H1 (cell line): ENCODE measurements around the gene PID1. TPM values are rescaled to one million over a fixed set of nuclear protein-coding genes. Genes with fewer than 3 reads are reported as not detected.

Experiments
- CTCF ChIA-PET: fragments of 300-600 bp; sonication (Branson Sonifier 250); formaldehyde crosslinking; loops from one replicate; lab custom pipeline; 2021; ENCODE audit not compliant: partially characterized antibody; lab: Charles Lee
- POLR2A ChIA-PET: fragments of 300-600 bp; sonication (Branson Sonifier 250); formaldehyde crosslinking; loops from one replicate; lab custom pipeline; 2021; ENCODE audit warnings: inconsistent platforms; ENCODE audit not compliant: partially characterized antibody; lab: Charles Lee
- DNase-seq, 2 experiments: peaks; one replicate each; pipeline versions ENCODE4 v3.0.0 to v3.0.0-alpha.2; 2010 to 2022; ENCODE audit warnings: low spot score in 2 of 2, low read depth in 1 of 2, mixed read lengths in 1 of 2
- FAIRE-seq: peaks from 2 replicates; lab custom pipeline; 2011; peaks lifted over from hg19 to GRCh38; lab: Jason Lieb, UNC
- H2AFZ ChIP-seq: 2 replicates; pipeline ENCODE4 v1.8.1; 2012; ENCODE audit warnings: low read length, inconsistent platforms
- H2AK5ac ChIP-seq: 2 replicates; pipeline ENCODE4 v1.6.1; 2013; ENCODE audit warnings: low read depth, low read length
- H2BK120ac ChIP-seq: replicated peaks from 2 replicates; pipeline ENCODE3; 2013; ENCODE audit warnings: low read depth, low read length, inconsistent platforms
- H2BK12ac ChIP-seq: 2 replicates; pipeline ENCODE4 v1.6.1; 2013; ENCODE audit warnings: low read depth, low read length
- H2BK15ac ChIP-seq: 2 replicates; pipeline ENCODE4 v1.6.1; 2013; ENCODE audit warnings: low read length
- H2BK20ac ChIP-seq: 2 replicates; pipeline ENCODE4 v1.6.1; 2013; ENCODE audit warnings: low read length
- H2BK5ac ChIP-seq: 2 replicates; pipeline ENCODE4 v1.6.1; 2013; ENCODE audit warnings: low read depth, low read length
- H3K14ac ChIP-seq: 2 replicates; pipeline ENCODE4 v1.6.1; 2013; ENCODE audit warnings: inconsistent platforms; ENCODE audit not compliant: insufficient read length
- H3K18ac ChIP-seq: 2 replicates; pipeline ENCODE4 v1.6.1; 2013; ENCODE audit warnings: low read length; ENCODE audit errors: extremely low read depth
- H3K23ac ChIP-seq: 2 replicates; pipeline ENCODE4 v1.6.1; 2013; ENCODE audit warnings: inconsistent platforms; ENCODE audit not compliant: insufficient read length
- H3K23me2 ChIP-seq: 2 replicates; pipeline ENCODE4 v1.6.1; 2013; ENCODE audit warnings: low read depth, low read length
- H3K27ac ChIP-seq: 2 replicates; pipeline ENCODE4 v1.6.1; 2011; ENCODE audit warnings: low read depth, low read length, inconsistent platforms
- H3K27me3 ChIP-seq, 4 experiments: replicated peaks in 1 of 4; 1 replicate in 1 of 4; 2 replicates in 3 of 4; pipeline versions ENCODE4 v1.6.1 to v1.8.1; 2011 to 2013; ENCODE audit warnings: low read length in 3 of 4, mild to moderate bottlenecking in 3 of 4, inconsistent platforms in 2 of 4, mixed read lengths in 2 of 4, moderate library complexity in 1 of 4; ENCODE audit not compliant: control insufficient read depth in 3 of 4, insufficient read depth in 3 of 4; ENCODE audit errors: extremely low read depth in 1 of 4
- H3K36me3 ChIP-seq, 4 experiments: 2 replicates each; pipeline versions ENCODE4 v1.6.1 to v1.8.1; 2011 to 2013; ENCODE audit warnings: mild to moderate bottlenecking in 4 of 4, low read length in 3 of 4, moderate library complexity in 2 of 4, control low read depth in 1 of 4, inconsistent platforms in 1 of 4; ENCODE audit not compliant: insufficient read depth in 4 of 4, control insufficient read depth in 2 of 4
- H3K4ac ChIP-seq: replicated peaks from 2 replicates; pipeline ENCODE3; 2013; ENCODE audit warnings: low read length, low read depth, mixed read lengths, inconsistent platforms; ENCODE audit not compliant: insufficient read length
- H3K4me1 ChIP-seq, 4 experiments: replicated peaks in 1 of 4; 1 replicate in 1 of 4; 2 replicates in 3 of 4; pipeline versions ENCODE4 v1.6.1 to v1.8.1; 2011 to 2013; ENCODE audit warnings: low read length in 3 of 4, inconsistent platforms in 2 of 4, mixed read lengths in 1 of 4; ENCODE audit not compliant: insufficient read depth in 4 of 4, control insufficient read depth in 3 of 4
- H3K4me2 ChIP-seq, 2 experiments: 2 replicates each; pipeline versions ENCODE4 v1.6.1 to v1.8.1; 2011 to 2013; ENCODE audit warnings: low read depth in 2 of 2, low read length in 2 of 2, control low read depth in 1 of 2, inconsistent platforms in 1 of 2, mild to moderate bottlenecking in 1 of 2; ENCODE audit not compliant: insufficient read depth in 1 of 2
- H3K4me3 ChIP-seq, 4 experiments: fragments of 200-600, 300-600 bp in 1 of 4; sonication (generic), shearing (Covaris generic), sonication (Bioruptor Twin) in 1 of 4; 2 replicates each; pipeline versions ENCODE4 v1.5.1 to v1.8.1; 2011 to 2016; ENCODE audit warnings: low read length in 4 of 4, low read depth in 3 of 4, control low read depth in 2 of 4, inconsistent platforms in 2 of 4, mild to moderate bottlenecking in 2 of 4, mixed read lengths in 1 of 4, moderate library complexity in 1 of 4; ENCODE audit not compliant: insufficient read depth in 2 of 4; ENCODE audit errors: extremely low read depth in 1 of 4
- H3K56ac ChIP-seq: replicated peaks from 2 replicates; pipeline ENCODE3; 2013; ENCODE audit warnings: low read depth, mild to moderate bottlenecking, mixed read lengths, low read length, inconsistent platforms; ENCODE audit not compliant: insufficient read length
- H3K79me1 ChIP-seq: 2 replicates; pipeline ENCODE4 v1.6.1; 2013; ENCODE audit warnings: low read depth, low read length, control low read depth
- H3K79me2 ChIP-seq, 2 experiments: 2 replicates each; pipeline versions ENCODE4 v1.6.1 to v1.8.1; 2012 to 2013; ENCODE audit warnings: low read length in 2 of 2, mild to moderate bottlenecking in 2 of 2, inconsistent platforms in 1 of 2; ENCODE audit not compliant: insufficient read depth in 2 of 2, control insufficient read depth in 1 of 2
- H3K9ac ChIP-seq, 4 experiments: replicated peaks in 1 of 4; 1 replicate in 1 of 4; 2 replicates in 3 of 4; pipeline versions ENCODE4 v1.6.1 to v1.8.1; 2011 to 2013; ENCODE audit warnings: low read depth in 3 of 4, low read length in 3 of 4, control low read depth in 2 of 4, mild to moderate bottlenecking in 2 of 4, moderate library complexity in 2 of 4, inconsistent platforms in 1 of 4; ENCODE audit errors: extremely low read depth in 1 of 4
- H3K9me3 ChIP-seq, 2 experiments: 2 replicates each; pipeline versions ENCODE4 v1.6.1 to v1.8.1; 2012 to 2013; ENCODE audit warnings: mild to moderate bottlenecking in 2 of 2, moderate library complexity in 2 of 2, control low read depth in 1 of 2, inconsistent platforms in 1 of 2, low read depth in 1 of 2, low read length in 1 of 2, mixed read lengths in 1 of 2; ENCODE audit not compliant: insufficient read depth in 2 of 2
- H4K20me1 ChIP-seq, 2 experiments: replicated peaks in 1 of 2; 2 replicates each; pipeline versions ENCODE3 to v1.8.1; 2011 to 2013; ENCODE audit warnings: inconsistent platforms in 2 of 2, low read length in 2 of 2, mild to moderate bottlenecking in 1 of 2; ENCODE audit not compliant: insufficient read depth in 2 of 2, control insufficient read depth in 1 of 2
- H4K5ac ChIP-seq: 2 replicates; pipeline ENCODE4 v1.6.1; 2013; ENCODE audit warnings: low read length, low read depth, mixed read lengths, inconsistent platforms; ENCODE audit not compliant: insufficient read length
- H4K8ac ChIP-seq: 2 replicates; pipeline ENCODE4 v1.8.0; 2013; ENCODE audit warnings: mild to moderate bottlenecking, moderate library complexity, low read length, inconsistent platforms; ENCODE audit not compliant: insufficient read depth; ENCODE audit errors: extremely low read depth
- H4K91ac ChIP-seq: replicated peaks from 2 replicates; pipeline ENCODE3; 2013; ENCODE audit warnings: low read length, mixed read lengths, inconsistent platforms; ENCODE audit not compliant: insufficient read length
- ATF2 ChIP-seq: IDR thresholded peaks from 2 replicates; pipeline ENCODE4 v1.6.1; 2012; ENCODE audit warnings: low read length, inconsistent platforms
- BRCA1 ChIP-seq: IDR thresholded peaks from 2 replicates; pipeline ENCODE4 v1.6.1; 2012; ENCODE audit warnings: low read depth, low read length, improper control_type of control experiment
- CBX5 ChIP-seq: fragments of 300-800, 300-1000 bp; sonication (generic); IDR thresholded peaks from 2 replicates; pipeline ENCODE4 v1.7.1; 2016; ENCODE audit warnings: antibody characterized with exemption, low read length, low read depth
- CBX8 ChIP-seq: fragments of 300-800, 300-1000 bp; sonication (generic); IDR thresholded peaks from 2 replicates; pipeline ENCODE4 v1.7.1; 2016; ENCODE audit warnings: low read depth, low read length, borderline replicate concordance
- CREB1 ChIP-seq: IDR thresholded peaks from 2 replicates; pipeline ENCODE4 v1.6.1; 2012; ENCODE audit warnings: inconsistent platforms
- CTBP2 ChIP-seq: IDR thresholded peaks from 2 replicates; pipeline ENCODE4 v1.7.0; 2011; ENCODE audit warnings: borderline replicate concordance, mild to moderate bottlenecking, moderate library complexity, mixed read lengths, low read length; ENCODE audit not compliant: insufficient read depth, insufficient read length
- EGR1 ChIP-seq: IDR thresholded peaks from 2 replicates; pipeline ENCODE4 v1.6.1; 2011; ENCODE audit warnings: low read depth, low read length, borderline replicate concordance
- EP300 ChIP-seq, 2 experiments: IDR thresholded peaks; 1 replicate in 1 of 2; 2 replicates in 1 of 2; pipeline ENCODE4 v1.6.1; 2011 to 2012; ENCODE audit warnings: low read depth in 2 of 2, low read length in 2 of 2, mild to moderate bottlenecking in 2 of 2, borderline replicate concordance in 1 of 2, inconsistent platforms in 1 of 2, moderate library complexity in 1 of 2
- POLR2AphosphoS5 ChIP-seq: IDR thresholded peaks from 2 replicates; pipeline ENCODE4 v1.6.1; 2011; ENCODE audit warnings: low read depth, low read length
- RNF2 ChIP-seq: fragments of 200-900, 300-1000 bp; sonication (generic); IDR thresholded peaks from 2 replicates; pipeline ENCODE4 v1.7.1; 2016; ENCODE audit warnings: borderline replicate concordance, low read depth, mild to moderate bottlenecking, antibody characterized with exemption, low read length; ENCODE audit not compliant: poor library complexity, severe bottlenecking; ENCODE audit errors: missing control alignments
- SUZ12 ChIP-seq: fragments of 200-600 bp; sonication (generic); IDR thresholded peaks from 2 replicates; pipeline ENCODE4 v1.6.1; 2012; ENCODE audit warnings: mild to moderate bottlenecking, inconsistent platforms, low read length, moderate library complexity, mixed read lengths
- WGBS, 2 experiments: shearing (Covaris generic) in 1 of 2; methylation state at CpG; one replicate each; pipeline versions ENCODE4 v1.1.6 to v1.1.7; 2013 to 2015; ENCODE audit warnings: low lambda C conversion rate in 2 of 2, mixed read lengths in 2 of 2, inconsistent platforms in 1 of 2, low coverage in 1 of 2, missing lambda C conversion rate in 1 of 2; ENCODE audit not compliant: insufficient replicate concordance in 2 of 2, insufficient coverage in 1 of 2, insufficient read length in 1 of 2; ENCODE audit errors: extremely low coverage in 1 of 2, missing lambda C conversion rate in 1 of 2; 5-methylcytosine and 5-hydroxymethylcytosine counted together
- polyA plus RNA-seq, 7 experiments: library from polyadenylated mRNA; depleted of rRNA in 3 of 7; stranded (reverse) in 5 of 7; unstranded in 2 of 7; fragments of >200 nt in 5 of 7; fragments of 200-250 nt in 2 of 7; gene quantifications; 1 replicate in 5 of 7; 2 replicates in 1 of 7; 4 replicates in 1 of 7; pipeline versions ENCODE4 v1.2.1 to v1.2.3, GENCODE V29; 2011 to 2013; ENCODE audit warnings: missing spikeins in 2 of 7, mixed read lengths in 2 of 7
- total RNA-seq: library from RNA; stranded (reverse); fragmentation: NEBNext Ultra II Directional; extraction: Animal tissue kit (Norgen Biotek cat#: 25700); gene quantifications from 2 replicates; pipeline ENCODE4 v1.2.1, GENCODE V29; 2021

Gene PID1
- total and polyA plus RNA-seq, 2 of the 8 experiments (the other 6 are each of a cell fraction or from before 2014, with no cell fraction given) = 1.5 to 3.3 TPM

DNA sequence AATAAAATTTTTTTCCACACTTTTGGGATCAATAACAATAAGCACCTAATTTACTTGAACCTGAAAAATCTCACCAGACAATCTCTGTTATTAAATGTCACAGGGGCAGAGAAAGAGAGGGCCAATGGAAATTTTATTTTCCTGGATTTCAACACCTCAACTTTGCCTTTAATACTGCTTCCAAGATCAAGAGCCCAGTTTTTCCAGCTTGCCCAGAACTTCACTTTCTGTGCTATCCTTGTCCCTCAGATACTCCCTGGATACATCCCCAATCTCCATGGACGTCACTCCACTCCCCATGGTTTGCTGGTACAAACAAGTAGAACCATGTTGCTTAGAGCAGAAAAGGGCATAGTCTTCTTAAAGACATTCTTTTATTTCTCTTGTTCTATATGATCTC is 29.3 kb upstream of the PID1 start:
- Histone ChIP-seq H3K56ac (no peak overlapping the region), H2BK15ac (no peak overlapping the region), H2BK120ac (no peak overlapping the region), H4K20me1 (no peaks in the 10 kb centered on the region), H3K4me3 (no peak overlapping the region), H3K79me2 (no peaks in the 10 kb centered on the region), H2AK5ac (no peak overlapping the region), H3K36me3 (no peaks in the 10 kb centered on the region), H3K27me3 (no peaks in the 10 kb centered on the region), H3K9me3 (no peaks in the 10 kb centered on the region), H4K91ac (no peak overlapping the region), H3K18ac (no peak overlapping the region), H4K5ac (no peak overlapping the region), H2BK20ac (no peak overlapping the region), H2BK5ac (no peak overlapping the region), H3K4me1 (no peaks in the 10 kb centered on the region), H3K23ac (no peak overlapping the region), H2BK12ac (no peak overlapping the region), H3K9ac (no peak overlapping the region), H3K79me1 (no peaks in the 10 kb centered on the region), H3K23me2 (no peaks in the 10 kb centered on the region), H2AFZ (no peak overlapping the region), H3K14ac (no peak overlapping the region), H3K27ac (no peak overlapping the region), H3K4ac (no peak overlapping the region), H3K4me2 (no peak overlapping the region), H4K8ac (no peak overlapping the region)
- FAIRE-seq (no peak), DNase-seq (no peak)
- ChIA-PET CTCF (interaction anchor here (0.8 kb wide), 1 partner anchor 42 kb away, joined by 3 read pairs; no protein-coding TSS in a partner anchor), POLR2A (no interaction called here)
- 86% methylated on average over 1 of the region's 1 CpG; no CpG with 5 or more reads in 1 of the 2 experiments for WGBS, 2 experiments
- TF ChIP-seq SUZ12 = no peak
- no peak for TF ChIP-seq RNF2
- TF ChIP-seq CTBP2 = no peak
- TF ChIP-seq POLR2AphosphoS5 = no peak
- TF ChIP-seq EGR1 = no peak
- no peak for TF ChIP-seq ATF2
- TF ChIP-seq CBX8 = no peak
- TF ChIP-seq BRCA1 = no peak
- TF ChIP-seq EP300 (IDR thresholded peaks at IDR 0.05; ENCODE audit: borderline replicate concordance in 1 of 2, low read depth in 2 of 2, low read length in 2 of 2) = no peak
- no peak for TF ChIP-seq CBX5
- TF ChIP-seq CREB1 = no peak
